Skeletal muscle tissue (tissue), 4 donors: ENCODE data around the gene TOR2A. TPM values are rescaled to one million over a fixed set of nuclear protein-coding genes. Genes with fewer than 3 reads are reported as not detected.
A peak's percentile ranks its signal among the peaks of the same experiment; 100 is the strongest.

Experiments used
- H3K27ac ChIP-seq: one replicate; pipeline ENCODE4 v1.7.0; 2013; ENCODE audit warnings: mild to moderate bottlenecking, low read depth, low read length, inconsistent platforms
- H3K27me3 ChIP-seq, 3 donors: one replicate each; pipeline ENCODE4 v1.7.0; 2013; ENCODE audit warnings: low read length in 3 of 3; ENCODE audit not compliant: control insufficient read depth in 3 of 3, insufficient read depth in 3 of 3
- H3K36me3 ChIP-seq, 3 donors: one replicate each; pipeline ENCODE4 v1.7.0; 2013; ENCODE audit warnings: low read length in 3 of 3; ENCODE audit not compliant: control insufficient read depth in 3 of 3, insufficient read depth in 3 of 3
- H3K4me1 ChIP-seq, 3 donors: one replicate each; pipeline ENCODE4 v1.7.0; 2013; ENCODE audit warnings: low read length in 3 of 3, mild to moderate bottlenecking in 3 of 3; ENCODE audit not compliant: control insufficient read depth in 3 of 3, insufficient read depth in 3 of 3
- H3K4me3 ChIP-seq, 3 donors: one replicate each; pipeline ENCODE4 v1.7.0; 2013; ENCODE audit warnings: low read length in 3 of 3
- H3K9ac ChIP-seq, 3 donors: one replicate each; pipeline ENCODE4 v1.7.0; 2013; ENCODE audit warnings: low read length in 3 of 3, mild to moderate bottlenecking in 3 of 3, moderate library complexity in 2 of 3, low read depth in 1 of 3
- H3K9me3 ChIP-seq, 3 donors: one replicate each; pipeline ENCODE4 v1.7.0; 2013; ENCODE audit warnings: low read length in 3 of 3; ENCODE audit not compliant: control insufficient read depth in 3 of 3
- total RNA-seq: library from RNA; depleted of rRNA; stranded (reverse); fragments of >200 nt; gene quantifications from one replicate; pipeline ENCODE4 v1.2.3, GENCODE V29; 2014
- donor health status: Osteomylitis.

The TOR2A gene
- total RNA-seq, 1 donor from 2014 or later: 2.6 TPM

DNA sequence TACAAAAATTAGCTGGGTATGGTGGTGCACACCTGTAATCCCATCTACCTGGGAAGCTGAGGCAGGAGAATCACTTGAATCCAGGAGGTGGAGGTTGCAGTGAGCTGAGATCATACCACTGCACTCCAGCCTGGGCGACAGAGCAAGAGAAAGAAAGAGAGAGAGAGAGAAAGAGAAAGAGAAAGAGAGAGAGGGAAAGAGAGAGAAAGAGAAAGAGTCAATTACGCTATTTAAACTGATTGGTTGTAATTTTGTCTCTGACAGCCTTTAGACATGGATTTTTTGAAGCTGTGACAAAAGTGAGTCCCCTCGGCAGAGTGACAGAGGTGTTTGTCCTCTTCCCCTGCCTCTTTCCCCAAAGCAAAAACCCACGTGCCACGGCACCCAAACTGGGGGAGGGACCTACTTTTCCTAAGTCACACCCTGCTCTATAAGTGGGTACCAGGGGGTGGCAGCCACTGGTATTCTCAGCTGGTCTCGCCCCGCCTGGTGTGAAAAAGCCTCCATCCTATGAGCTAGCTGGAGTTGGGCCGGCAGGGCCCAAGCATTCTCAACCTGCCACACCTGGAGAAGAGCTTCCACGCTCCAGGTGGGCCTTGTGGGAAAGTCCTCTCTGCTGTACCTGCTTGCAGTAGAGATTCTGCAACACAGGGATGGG is 31.7 kb downstream of the TOR2A start:
- Histone ChIP-seq H3K4me1 (peaks cover 10 to 22% (median 21%) of the 10 kb centered on the region in 3 donors), H3K27me3 (peaks cover 0 to 4% (median 0%) of the 10 kb centered on the region in 3 donors), H3K4me3 (no peak overlapping the region), H3K9ac (no peak overlapping the region), H3K9me3 (no peaks in the 10 kb centered on the region), H3K27ac (no peak overlapping the region), H3K36me3 (no peaks in the 10 kb centered on the region)

DNA sequence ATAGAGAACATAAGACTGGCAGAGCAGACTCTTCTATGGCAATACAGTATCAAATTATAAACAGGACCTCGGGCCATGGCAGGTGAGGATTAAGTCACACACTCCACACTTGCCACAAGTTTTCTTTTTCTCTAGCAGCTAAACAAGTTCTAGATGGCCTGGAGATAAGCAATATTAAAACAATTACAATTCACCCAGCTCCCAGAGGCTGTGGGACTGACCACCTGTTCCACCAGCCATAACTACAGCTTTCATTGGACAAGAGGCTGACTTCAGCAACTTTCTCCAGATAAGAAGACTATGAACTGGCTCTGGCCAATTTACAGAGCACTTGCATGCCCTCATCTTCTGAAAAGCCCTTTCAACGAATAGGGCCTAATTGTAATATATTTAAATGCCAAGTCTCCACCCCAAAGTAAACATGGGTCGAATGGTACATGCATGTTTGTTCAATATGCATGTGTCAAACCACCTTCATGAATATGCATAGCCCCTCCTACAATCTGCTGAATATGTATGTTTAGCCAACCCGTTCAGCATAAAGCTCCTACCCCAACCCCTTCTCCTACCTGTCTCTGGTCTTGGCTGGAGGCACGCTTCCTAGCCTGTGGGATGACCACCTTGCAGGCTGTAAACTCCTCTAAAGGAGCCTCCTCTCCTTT is 34.4 kb downstream of the TOR2A start:
- no peaks in the 10 kb centered on the region for H3K9me3 ChIP-seq
- H3K4me3 ChIP-seq: no peak overlapping the region
- H3K27ac ChIP-seq: peak overlapping the region; percentile 95
- H3K36me3 ChIP-seq: no peaks in the 10 kb centered on the region
- H3K9ac ChIP-seq: peak overlapping the region in 1 of 3 donors; percentile 35
- H3K4me1 ChIP-seq: peaks cover 10 to 22% (median 21%) of the 10 kb centered on the region in 3 donors
- H3K27me3 ChIP-seq: peaks cover 0 to 4% (median 0%) of the 10 kb centered on the region in 3 donors

DNA sequence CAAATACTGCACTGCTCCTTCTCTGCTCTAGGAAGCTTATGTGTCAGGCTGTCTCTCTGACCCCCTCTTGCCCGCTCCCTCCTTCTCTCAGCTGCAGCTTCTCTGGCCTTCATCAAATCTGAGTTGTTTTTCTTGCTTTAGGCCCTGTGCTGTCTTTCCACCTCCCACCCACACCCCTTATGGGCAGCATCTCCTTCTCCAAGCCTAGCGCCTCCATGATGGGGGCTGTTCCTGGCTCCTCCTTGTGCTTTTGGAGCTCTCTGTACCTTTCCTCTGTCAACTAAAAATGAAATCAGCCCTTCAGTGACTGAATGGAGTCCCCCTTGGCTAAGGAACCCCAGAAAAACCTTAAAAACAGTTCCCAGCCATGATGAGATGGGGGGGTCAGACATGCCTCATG is 35.0 kb downstream of the TOR2A start:
- Histone ChIP-seq H3K4me3 (no peak overlapping the region), H3K36me3 (no peaks in the 10 kb centered on the region), H3K27ac (peak overlapping the region; percentile 95), H3K27me3 (peaks cover 0 to under 1% (median 0%) of the 10 kb centered on the region in 3 donors), H3K9ac (peak overlapping the region in 2 of 3 donors; percentile 35 to 57), H3K4me1 (peaks cover 10 to 22% (median 21%) of the 10 kb centered on the region in 3 donors), H3K9me3 (no peaks in the 10 kb centered on the region)

DNA sequence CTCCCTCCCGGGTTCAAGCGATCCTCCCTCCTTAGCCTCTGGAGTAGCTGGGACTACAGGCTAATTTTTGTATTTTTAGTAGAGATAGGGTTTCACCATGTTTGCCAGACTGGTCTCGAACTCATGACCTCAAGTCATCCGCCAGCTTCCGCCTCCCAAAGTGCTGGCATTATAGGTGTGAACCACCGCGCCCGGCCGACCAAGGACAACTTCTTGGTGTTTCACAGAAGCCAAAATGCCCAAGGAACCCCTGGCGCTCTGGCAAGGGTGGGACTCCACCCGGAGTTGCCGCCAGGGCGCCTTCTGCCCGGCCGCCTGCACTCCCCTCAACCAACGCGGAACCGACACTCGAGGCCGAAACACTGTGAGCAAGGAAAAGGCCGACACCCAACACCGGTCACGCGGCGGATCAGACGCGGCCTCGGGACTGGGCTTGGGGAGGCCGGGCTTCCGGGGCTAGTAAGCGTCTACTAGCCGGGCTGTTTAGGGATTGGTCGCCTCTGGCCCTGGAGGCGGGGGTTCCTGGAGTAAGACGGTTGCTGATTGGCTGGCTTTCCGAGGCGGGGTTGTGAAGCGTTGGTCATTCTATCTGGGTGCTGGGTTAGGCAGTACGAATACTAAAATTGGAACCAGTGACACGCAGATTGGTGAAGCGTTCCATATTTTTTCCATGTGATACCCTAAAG is 36.0 kb downstream of the TOR2A start:
- Histone ChIP-seq H3K9ac (peak overlapping the region; percentile 51 to 74 (median 62)), H3K36me3 (no peaks in the 10 kb centered on the region), H3K9me3 (no peaks in the 10 kb centered on the region), H3K27me3 (no peaks in the 10 kb centered on the region), H3K4me3 (peak overlapping the region; percentile 23 to 64 (median 59)), H3K27ac (peak overlapping the region; percentile 95), H3K4me1 (peaks cover 10 to 22% (median 21%) of the 10 kb centered on the region in 3 donors)

DNA sequence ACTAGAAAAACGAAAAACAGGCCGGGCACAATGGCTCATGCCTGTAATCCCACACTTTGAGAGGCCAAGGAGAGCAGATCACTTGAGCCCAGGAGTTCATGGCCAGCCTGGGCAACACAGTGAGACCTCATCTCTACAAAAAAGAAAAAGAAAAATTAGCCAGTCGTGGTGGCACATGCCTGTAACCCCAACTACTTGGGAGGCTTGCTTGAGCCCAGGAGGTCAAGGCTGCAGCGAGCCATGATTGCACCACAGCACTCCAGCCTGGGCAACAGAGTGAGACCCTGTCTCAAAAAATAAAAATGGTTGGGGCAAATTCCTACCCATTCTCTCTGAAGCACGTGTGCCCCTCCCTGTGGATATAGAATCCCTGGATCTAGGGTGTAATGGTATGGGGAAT is 36.7 kb downstream of the TOR2A start:
- H3K9ac ChIP-seq: no peak overlapping the region
- H3K4me3 ChIP-seq: no peak overlapping the region
- peak overlapping the region; percentile 95 for H3K27ac ChIP-seq
- peaks cover 0 to 4% (median 0%) of the 10 kb centered on the region in 3 donors for H3K36me3 ChIP-seq
- H3K9me3 ChIP-seq: no peaks in the 10 kb centered on the region
- peaks cover 10 to 22% (median 21%) of the 10 kb centered on the region in 3 donors for H3K4me1 ChIP-seq
- no peaks in the 10 kb centered on the region for H3K27me3 ChIP-seq

DNA sequence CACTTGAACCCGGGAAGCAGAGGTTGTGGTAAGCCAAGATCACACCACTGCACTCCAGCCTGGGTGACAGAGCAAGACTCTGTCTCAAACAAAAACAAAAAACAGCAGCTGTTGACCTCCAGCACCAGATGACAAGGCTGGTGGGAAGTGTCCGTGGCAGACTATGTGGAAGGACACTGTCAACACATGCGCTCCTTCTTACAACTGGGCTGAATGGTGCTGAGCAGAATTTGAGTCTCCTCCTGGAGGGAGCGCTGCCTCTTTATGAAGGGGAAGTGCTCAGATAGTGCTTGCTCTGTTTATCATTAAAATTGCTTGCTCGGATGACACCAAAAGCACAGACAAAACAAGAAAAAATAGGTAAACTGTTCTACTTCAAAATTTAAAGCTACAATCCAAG is 37.5 kb downstream of the TOR2A start:
- peaks cover 0 to 6% (median 3%) of the 10 kb centered on the region in 3 donors for H3K36me3 ChIP-seq
- H3K9ac ChIP-seq: no peak overlapping the region
- H3K4me1 ChIP-seq: peaks cover 10 to 22% (median 21%) of the 10 kb centered on the region in 3 donors
- no peak overlapping the region for H3K27ac ChIP-seq
- H3K4me3 ChIP-seq: no peak overlapping the region
- H3K27me3 ChIP-seq: no peaks in the 10 kb centered on the region
- H3K9me3 ChIP-seq: no peaks in the 10 kb centered on the region

DNA sequence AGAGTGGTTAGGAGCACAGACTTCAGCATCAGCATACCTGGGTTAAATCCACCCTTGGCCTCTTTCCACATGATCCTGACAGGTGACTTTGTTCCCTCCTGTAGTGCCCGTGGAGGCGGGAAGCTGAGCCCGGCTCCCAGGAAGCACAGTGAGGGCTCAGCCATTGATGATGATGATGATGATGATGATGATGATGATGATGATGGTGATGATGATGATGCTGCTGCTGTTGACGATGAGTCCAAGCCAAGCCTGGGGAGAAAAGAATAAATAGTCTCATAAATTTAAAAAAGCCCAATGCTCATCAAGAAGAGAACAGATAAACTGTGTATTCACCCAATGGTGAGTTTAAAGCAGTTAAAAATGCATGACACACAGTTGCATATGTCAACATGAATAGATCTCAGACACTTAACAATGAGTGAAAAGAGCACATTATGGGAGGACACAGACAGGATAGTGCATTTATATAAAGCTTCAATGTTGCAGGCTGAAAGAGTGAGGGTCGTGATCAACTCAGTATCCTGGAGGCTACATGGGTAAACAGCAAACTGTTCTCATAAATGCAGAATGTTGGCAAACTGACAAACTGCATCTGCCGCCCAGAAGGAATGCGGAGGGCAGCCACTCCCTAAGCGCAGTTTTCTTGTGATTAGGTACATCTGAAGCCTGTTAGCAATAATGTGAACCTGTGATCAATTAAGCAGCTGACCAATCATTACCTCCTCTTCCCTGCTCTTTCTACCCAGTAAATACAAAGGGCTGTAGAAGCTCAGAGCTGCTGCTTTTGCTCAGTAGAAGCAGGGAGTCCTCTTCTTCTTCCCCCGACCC is 40.0 kb downstream of the TOR2A start:
- Histone ChIP-seq H3K27me3 (no peaks in the 10 kb centered on the region), H3K4me3 (no peak overlapping the region), H3K4me1 (peaks cover 6 to 14% (median 12%) of the 10 kb centered on the region in 3 donors), H3K27ac (no peak overlapping the region), H3K9me3 (no peaks in the 10 kb centered on the region), H3K36me3 (peaks cover 4 to 18% (median 9%) of the 10 kb centered on the region in 3 donors), H3K9ac (no peak overlapping the region)

DNA sequence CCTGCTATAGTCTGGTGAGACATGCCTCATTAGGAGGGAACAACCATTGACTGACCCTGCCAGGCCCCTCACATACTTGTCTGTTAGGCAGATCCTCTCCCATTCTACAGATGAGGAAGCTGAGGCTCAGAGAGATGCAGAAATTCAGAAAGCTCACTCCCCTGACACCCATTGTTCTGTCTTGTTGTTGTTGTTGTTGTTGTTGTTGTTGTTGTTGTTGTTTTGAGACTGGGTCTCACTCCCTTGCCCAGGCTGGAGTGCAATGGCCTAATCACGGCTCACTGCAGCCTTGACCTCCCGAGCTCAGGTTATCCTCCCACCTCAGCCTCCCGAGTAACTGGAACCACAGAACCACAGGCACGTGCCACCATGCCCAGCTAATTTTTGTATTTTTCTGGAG is 41.4 kb downstream of the TOR2A start:
- Histone ChIP-seq H3K4me3 (no peak overlapping the region), H3K9ac (no peak overlapping the region), H3K27ac (no peak overlapping the region), H3K4me1 (peaks cover 0 to under 1% (median under 1%) of the 10 kb centered on the region in 3 donors), H3K36me3 (peaks cover 8 to 27% (median 13%) of the 10 kb centered on the region in 3 donors), H3K27me3 (no peaks in the 10 kb centered on the region), H3K9me3 (no peaks in the 10 kb centered on the region)

DNA sequence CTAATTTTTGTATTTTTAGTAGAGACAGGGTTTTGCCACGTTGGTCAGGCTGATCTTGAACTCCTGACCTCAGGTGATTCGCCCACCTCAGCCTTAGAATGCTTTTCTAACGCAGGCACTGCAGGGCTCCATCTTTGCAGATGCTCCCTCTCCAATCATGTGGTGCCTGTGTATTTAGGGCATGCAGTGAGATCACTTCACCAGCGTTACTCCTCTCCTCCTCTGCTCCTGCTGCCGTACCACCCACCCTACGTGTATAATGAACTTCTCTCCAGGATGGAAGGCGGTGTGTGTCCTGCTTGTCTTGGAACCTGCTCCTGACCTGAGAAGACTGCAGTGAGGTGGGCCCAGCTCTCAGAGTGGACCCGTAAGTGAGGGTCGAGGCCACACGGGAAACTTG is 42.0 kb downstream of the TOR2A start:
- no peak overlapping the region for H3K4me3 ChIP-seq
- H3K27me3 ChIP-seq: no peaks in the 10 kb centered on the region
- no peak overlapping the region for H3K9ac ChIP-seq
- H3K36me3 ChIP-seq: peaks cover 8 to 27% (median 14%) of the 10 kb centered on the region in 3 donors
- no peak overlapping the region for H3K27ac ChIP-seq
- no peaks in the 10 kb centered on the region for H3K4me1 ChIP-seq
- H3K9me3 ChIP-seq: no peaks in the 10 kb centered on the region
